Mesenteric fat pad (tissue), 1 donor: Measurements from ENCODE around the gene TST. TPM values are rescaled to one million over a fixed set of nuclear protein-coding genes. Genes with fewer than 3 reads are reported as not detected.

Experiments
- DNase-seq: peaks from one replicate; pipeline ENCODE4 v3.0.0-alpha.2; 2020; ENCODE audit warnings: low spot score
- total RNA-seq: library from RNA; stranded (reverse); fragmentation: NEBNext Ultra II Directional; extraction: Animal tissue kit (Norgen Biotek cat#: 25700); gene quantifications from one replicate; pipeline ENCODE4 v1.2.1, GENCODE V29; 2021
- donor health status: DM: yes; HTN: yes; CAD: no.

Gene TST
- total RNA-seq, 1 donor from 2014 or later = 58.5 TPM

DNA sequence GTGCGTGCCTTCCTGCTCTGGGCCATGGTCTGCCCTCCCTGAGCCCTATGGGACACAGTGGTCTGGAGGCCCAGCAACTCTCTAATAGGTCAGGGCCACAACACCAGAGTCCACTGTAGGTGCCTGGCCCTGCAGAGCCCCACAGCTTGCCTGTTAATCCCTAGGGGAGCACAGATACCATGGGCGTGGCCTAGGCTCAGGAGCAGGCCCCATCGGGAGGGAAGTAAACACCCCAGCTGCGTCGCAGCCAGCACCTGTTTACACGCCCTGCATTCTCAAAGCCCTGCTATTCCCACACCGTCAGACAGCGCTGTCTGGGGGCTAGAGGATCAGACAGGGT is 34.8 kb upstream of the TST start:
- no peak for DNase-seq

DNA sequence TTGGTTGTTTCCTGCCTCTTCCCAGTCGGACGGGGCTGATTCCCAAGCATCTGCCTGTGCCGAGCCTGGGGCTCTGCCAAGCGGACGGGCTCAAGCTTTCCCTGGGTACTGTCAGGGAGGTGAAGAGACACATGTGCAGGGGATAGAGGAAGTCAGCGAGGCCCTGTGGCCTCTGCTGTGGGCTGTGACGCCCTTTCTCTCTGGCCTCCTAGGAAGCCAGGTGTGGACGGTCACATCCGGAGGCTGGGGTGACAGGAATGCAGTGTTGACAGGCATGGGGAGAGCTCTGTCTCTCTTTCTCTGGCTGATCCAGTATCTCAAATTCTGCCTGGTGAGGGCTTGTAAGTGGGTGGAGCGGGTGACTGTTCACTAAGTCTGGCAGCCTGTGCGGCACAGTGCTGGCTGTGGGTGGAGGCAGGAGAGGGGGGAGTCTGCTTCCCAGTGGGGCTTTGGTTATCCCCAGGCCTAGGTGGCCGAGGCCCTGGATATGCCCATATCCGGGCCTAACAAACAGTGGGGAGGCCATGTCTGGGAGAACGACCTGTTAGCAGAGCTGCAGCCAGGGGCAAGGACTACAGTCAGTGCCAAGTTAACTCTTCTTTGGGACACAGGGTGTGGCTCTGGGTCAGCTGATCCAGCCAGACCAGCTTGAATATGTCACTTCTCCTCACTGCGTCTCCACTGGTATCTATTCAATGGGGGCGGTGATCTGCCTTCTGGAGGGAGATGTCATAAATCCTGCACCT is 34.2 kb upstream of the TST start:
- no peak for DNase-seq

DNA sequence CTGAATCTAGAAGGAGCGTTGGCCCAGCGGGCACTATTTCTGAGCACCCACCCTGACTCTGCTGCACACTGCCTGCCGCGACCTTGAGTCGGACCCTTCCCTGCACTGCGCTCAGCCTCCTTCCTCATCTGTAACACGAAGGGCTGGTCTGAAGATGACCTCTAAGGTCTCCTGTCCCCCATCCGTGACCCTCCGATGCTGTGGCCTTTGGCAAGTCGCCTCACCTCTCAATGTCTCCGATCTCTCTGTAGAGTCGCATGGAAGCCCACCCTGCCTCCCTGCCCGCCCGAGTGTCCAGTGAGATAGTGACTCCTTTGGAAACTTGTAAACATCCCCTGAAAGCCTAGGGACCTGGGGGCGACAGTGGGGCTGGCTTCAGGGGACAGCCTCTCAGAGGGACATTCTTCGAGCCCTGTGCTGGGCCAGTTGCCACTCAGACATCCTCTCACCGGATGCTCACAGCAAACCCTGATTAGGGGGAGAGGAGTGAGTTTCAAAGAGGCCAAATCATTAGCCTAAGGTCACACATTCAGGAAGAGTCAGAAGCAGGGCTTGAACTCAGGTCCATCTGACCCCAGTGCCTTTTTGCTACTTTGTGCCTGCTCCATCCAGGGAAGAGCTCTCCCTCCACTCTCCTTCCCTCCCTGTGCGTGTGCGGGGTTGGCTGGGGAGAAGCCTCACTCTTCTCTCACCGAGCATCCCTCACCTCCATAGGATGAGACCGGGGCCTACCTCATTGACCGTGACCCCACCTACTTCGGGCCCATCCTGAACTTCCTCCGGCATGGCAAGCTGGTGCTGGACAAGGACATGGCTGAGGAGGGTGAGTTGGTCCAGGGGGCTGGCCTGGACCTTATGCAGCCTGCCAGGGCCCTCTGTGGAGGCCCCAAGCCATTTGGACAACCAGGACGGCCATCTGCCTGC is 33.4 kb upstream of the TST start:
- DNase-seq = no peak

DNA sequence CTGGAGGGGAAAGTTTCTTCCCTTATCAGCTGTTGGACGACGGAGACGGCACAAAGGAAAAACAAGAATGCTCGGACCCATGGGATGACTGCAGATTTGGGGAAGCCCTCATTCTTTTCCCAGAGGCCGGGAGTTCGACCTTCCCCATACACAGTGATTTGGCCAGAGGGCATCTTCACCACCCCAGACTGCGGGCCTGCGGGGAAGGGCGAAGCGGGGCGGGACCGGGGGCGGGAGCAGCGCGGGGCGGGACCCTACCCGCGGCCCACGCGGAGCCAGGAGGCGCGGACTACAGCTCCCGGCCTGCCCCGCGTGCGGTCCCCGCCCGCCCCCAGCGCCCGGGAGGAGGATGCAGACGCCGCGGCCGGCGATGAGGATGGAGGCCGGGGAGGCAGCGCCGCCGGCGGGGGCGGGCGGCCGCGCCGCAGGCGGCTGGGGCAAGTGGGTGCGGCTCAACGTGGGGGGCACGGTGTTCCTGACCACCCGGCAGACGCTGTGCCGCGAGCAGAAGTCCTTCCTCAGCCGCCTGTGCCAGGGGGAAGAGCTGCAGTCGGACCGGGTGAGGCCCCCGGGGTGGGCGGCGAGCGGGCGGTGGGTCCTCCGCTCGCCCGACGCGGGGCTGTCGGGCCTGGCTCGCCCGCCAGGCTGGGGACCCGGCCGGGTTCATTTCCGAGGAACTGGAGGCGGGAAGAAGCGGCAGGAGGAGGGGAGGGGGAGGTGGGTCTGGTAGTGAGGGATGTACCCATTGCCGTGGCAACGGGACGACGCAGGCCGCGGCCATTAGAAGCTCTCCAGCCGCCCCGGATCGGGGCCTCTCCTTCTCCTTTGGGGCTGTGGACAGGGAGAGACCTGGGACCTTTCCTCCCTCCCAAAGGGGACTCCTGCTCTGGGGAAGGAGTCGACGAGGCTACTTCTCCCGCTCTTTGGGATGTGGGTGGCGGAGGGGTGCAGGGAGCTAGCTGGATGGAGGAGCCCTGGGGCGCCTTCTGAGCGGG is 32.4 kb upstream of the TST start, which contains the start of gene KCTD17:
Gene KCTD17, plus strand, starts transcription at position 352 of the 995 bp plus-strand sequence. Its CDS starts 19 bp downstream, at position 371.
- DNase-seq = no peak

DNA sequence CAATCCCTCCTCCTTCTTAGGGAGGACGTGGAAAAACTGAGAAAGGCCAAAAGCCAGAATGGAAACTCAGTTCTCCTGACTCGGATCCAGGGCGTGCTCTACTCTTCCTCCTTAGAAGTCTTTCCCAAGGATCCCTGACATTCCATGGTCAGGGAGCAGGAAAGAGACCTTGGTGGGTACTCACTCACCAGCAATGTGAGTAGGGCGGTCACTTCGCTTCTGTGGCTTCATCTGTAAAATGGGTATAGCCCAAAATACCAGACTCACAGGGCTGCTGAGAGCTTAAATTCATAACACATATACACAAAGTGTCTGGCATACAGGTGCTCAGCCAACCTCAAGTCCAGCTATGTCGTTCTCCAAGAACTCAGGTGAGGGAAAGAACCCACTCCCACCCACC is 31.7 kb upstream of the TST start:
- DNase-seq = no peak

DNA sequence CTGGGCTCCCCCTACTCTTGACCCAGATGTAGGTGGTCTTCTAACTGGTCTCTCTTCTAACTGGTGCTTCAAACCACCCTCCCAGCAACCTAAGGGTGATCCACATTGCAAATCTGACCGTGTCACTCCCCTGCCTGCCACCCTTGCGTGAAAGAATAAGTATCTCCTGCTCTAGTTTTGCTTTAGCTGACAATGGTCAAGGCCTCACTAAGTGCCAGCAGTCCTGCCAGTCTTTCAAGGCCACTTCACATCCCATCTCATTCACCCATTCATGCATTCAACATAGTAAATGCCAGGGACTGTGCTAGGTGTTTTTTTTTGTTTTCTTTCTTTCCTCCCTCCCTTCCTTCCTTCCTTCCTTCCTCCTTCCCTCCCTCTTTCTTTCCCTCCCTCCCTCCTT is 30.0 kb upstream of the TST start:
- DNase-seq = no peak

DNA sequence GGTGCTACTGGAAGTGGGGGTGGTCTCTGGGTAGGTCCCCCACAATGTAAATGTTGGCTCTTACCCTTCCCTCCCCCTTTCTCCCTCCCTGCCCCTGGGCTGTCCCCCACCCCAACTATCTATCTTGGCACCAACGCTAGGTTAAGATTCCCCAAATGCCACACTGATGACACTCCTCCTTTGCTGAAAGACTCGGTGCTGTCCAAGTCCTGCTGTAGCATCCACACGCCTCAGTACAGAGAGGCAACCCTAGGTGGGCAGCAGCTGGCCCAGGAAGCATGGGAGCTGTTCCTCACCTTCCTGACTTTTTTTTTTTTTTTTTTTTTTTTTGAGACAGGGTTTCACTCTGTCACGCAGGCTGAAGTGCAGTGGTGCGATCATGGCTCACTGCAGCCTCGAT is 28.9 kb upstream of the TST start:
- no peak for DNase-seq

DNA sequence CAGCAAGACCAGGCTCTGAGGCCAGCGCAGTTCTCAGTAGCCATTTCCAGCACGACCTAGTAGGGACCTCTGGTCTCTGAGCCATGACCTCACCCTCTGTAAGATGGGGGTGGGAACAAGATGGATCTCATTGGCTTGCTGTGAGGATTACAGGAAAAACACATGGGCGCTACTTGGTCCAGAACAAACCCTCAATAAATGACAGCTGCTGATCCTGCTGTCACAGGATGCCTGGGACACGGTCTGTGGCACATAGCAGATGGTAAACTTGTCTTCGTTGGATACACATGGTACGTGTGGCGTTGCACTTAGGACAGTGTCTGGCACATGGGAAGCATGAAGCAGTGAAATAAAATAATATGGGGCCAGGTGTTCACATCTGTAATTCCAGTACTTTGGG is 27.8 kb upstream of the TST start:
- no peak for DNase-seq

DNA sequence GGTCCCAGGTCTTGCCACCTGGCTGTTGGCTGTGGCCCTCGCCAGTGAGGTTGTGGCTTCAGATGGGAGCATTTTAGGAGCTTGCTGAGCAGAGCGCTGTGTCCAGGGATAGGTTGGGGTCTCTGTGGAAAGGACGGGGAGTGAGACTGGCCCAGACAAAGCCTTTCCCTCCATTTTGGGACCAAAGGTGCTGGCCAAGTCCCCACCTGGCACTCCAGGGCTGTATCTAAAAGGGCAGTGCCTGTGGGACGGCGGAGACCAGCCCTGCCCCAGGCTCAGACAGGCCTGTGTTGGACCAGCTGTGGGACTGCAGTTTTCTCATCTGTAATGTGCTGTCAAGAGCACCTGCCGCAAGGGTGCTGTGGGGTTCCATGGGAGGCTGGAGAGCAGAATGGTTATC is 27.3 kb upstream of the TST start:
- DNase-seq = no peak

DNA sequence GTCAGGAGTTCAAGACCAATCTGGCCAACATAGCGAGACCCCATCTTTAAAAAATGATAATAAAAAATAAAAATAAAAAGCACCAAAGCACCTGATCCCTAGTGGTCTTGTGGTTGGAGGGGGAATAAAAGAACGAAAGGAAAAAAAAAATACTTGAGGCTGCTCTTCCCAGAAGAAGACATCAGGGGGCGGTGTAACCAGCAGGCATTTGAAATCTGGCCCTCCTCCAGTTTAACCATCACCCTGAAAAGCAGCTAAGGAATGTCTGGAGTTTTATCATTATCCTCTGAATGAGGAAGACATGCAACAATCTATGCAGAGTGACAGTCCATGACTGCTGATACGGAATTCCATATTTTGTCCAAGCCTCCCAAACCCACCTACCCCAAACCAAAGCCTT is 26.7 kb upstream of the TST start:
- DNase-seq = no peak

DNA sequence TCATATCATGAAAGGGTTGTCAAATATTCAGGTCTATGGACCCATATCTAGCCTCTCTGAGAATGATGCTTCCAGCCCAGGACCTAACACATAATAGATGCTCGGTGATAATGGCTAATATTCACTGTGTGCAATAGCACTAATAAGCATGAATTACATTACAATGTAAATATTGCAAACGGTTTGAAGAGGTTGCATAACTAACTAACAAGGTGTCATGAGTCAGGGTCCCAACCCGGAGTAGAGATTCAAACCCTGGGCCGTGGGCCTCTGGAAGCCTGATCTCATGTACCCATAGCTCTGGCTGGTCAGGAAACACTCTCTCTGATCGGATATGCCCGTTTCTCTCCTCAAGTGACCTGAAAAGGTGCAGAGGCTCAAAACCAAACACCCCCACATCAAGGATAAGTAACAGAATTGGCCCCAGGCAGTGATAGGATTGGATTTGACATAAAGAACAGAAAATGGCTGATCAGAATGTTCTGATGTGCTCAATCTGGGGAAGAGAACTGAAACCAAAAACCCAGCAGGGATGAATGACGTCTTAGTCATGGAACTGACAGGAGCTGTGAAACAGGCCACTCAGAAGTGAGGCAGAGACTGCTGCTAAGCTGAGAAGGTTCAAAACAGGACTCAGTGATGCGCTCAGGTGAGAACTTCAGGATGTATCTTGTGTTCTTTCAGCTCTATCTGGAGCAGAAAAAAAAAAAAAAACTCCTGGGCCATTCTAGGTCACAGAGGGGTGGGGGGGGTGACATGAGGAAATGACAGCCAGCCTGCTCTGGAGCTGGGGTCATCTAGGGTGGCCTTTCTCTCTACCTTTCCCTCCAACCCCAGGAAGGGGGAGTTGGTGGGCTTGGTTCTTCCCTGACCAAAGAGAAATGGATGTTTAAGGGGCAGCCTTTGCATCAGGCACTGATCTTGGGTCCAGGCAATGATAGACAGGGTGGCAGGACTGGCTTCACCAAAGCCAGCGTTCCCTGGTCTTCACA is 25.7 kb upstream of the TST start:
- DNase-seq = no peak

DNA sequence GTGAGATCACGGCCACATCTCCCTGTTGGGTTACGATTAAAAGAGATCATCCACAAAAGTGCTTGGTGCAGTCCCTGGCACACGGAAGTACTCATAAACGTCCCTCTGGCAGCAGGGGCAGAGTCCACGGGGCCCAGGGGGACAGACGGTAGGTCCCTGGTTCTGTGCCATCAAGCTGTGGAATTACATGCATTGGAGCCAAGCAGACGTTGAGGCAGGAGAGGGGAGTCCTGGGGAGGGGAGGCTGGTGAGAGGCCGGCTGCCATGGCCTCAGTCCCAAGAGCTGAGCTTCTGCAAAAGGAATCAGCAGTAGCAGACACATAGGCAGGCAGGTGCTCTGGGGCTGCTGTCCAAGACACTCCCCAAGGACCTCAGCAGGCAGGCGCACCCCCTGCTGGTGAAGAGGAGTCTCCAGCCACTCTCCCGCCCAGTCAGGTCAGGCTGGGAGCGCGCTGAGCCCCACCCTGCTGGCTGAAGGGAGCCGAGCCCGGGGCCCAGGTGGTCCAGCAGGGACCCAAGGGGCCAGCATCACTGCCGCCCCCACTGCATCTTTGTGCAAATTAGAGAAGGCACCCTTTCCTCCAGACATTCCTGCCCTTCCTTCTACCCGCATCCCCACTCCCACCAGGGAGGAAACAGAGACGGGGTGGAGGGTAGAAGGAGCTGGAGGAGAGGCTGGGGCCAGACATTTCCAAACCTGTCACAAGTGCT is 24.7 kb upstream of the TST start:
- no peak for DNase-seq

DNA sequence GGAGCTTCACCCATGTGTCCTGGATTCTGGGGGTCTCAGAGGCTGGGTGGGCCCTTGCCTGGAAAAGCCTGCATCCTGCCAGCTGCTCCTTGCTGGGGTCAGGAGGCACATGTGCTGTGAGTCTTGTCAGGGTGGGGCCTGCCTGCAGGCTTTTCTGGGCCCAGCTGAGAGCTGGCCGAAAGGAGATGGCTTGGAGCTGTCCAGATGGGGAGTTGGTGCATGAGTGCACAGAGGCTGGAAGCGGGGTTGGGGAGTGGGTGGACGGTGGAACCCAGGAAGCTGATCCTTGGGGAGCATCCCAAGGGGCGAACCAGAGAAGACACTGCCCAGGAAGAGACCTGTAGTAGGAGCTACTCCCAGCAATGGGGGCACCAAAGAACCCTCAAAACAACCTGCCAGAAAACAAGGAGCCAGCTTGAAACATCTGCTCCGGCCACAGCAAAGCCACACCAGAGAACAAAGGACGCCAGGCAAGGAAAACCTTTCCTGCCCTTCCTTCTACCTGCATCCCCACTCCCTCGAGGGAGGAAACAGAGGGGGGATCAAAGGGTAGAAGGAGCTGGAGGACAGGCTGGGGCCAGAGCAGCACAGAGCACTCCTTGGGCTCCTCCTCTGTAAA is 24.1 kb upstream of the TST start:
- no peak for DNase-seq

DNA sequence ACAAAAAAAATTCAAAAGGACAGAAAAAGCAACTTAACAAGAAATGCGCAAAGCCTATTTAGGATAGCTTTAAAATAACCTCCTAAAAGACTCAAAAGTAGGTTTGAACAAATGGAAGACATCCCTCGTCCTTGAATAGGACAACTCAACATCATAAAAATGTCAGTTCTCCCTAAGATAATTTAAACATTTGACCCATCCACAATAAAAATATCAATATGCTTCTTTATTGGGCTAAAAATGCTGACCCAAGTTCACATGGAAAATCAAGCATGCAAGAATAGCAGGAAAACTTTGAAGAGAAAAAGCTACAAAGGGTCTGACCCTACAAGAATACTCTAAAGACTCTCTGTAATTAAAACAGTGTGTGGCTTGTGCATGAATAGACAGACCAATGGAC is 20.2 kb upstream of the TST start:
- DNase-seq = no peak

DNA sequence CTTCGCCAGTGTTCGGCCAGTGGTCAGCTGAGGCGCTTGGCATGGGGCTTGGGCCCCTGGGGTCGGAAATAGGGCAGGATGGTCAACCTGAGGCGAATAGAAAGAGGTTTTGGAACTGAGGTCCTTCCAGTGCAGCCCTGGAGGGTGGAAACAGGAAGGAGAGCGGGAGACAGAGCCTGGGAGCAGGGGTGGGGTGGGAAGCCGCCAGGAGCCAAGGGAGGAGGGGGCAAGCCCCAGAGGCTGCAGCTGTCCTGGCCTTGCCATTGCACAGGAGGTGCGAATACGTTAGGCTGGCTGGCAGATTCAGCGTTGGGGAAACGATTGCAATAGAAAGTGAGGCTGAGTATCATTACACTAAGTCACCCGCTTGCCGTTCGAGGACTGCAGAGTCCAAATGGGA is 18.4 kb upstream of the TST start:
- DNase-seq = no peak

DNA sequence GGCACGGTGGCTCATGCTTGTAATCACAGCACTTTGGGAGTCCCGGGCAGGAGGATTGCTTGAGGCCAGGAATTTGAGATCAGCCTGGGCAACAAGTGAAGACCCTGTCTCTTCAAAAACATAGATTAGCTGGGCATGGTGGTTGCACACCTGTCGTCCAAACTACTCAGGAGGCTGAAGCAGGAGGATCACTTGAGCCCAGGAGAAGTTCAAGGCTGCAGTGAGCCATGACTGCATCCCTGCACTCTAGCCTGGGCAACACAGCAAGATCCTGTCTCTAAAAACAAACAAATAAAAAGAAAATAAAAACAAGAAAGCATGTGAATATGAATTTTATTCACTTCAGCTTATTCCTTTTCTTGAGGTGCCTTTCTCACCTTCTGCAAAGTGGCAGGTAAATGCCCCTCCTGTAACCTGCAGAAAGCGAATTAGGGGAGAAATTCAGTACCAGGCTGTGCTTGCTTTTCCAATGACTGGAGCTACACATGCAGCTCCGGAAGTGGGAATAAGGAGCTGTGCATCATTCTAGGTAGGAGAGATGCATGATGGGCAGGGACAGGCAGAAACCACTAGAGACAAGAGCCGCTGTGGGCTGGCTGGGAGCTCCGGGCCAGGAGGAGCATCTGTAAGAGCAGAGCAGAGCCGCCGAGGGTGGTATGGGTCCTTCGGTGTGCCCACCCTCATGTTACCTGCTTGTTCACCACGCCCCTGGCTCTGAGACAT is 17.6 kb upstream of the TST start:
- DNase-seq = no peak

DNA sequence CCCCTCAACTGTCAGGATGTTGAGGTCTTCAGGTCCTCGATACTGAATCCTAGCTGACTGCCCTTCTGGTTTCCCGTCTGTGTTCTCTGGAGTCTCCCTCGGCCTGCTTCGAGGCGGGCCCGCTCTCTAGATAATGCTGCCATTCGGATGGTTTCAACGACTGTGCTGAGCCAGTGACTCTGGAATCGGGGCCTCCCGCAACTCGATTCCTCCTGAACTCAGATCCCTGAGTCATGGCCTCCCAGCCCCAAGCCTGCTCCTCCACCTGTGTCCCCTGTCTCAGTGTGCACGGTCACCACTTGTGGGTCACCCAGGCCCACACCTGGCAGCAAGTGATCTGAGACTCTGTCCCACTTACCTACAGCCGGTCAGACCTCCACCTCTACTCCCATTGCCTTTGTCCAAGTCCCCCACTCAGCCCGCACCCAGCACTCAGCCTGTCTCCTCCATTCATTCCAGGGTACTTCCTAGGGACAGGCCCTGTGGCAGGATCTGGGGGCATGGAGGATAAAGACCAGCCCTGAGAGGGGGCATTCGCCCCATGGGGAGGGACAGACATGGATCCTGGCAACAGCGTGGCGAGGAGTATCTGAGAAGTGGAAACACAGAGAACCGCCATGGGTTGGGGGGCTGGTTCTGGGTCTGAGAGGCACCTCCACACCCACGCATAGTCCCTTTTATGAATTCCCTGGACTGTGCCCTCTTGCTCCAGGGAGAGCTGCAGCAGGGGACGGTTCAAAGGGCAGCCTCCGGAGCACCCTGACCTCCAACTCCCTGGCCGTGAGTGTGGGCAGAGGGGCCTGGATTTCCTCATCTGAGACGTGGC is 14.6 kb upstream of the TST start:
- no peak for DNase-seq
